ENCODE data around the gene DLGAP4. TPM values are rescaled to one million over a fixed set of nuclear protein-coding genes. Genes with fewer than 3 reads are reported as not detected.
A peak's percentile ranks its signal among the peaks of the same experiment; 100 is the strongest.

Gene DLGAP4
- polyA plus RNA-seq, 4 donors: 24.3 to 37.9 (median 28.3) TPM

GRCh38 chr20:36532388-36532787 lies 226.2 kb downstream of the DLGAP4 start:
- Histone ChIP-seq H3K36me3 (ENCODE audit: control insufficient read depth in 3 of 3, insufficient read depth in 2 of 3, low read depth in 1 of 3, low read length in 3 of 3) (peaks cover 0 to 25% (median 2%) of the 10 kb centered on the region in 3 donors), H3K4me3 (ENCODE audit: low read depth in 1 of 3, low read length in 3 of 3) (no peak overlapping the region), H3K9me3 (ENCODE audit: control insufficient read depth in 2 of 2, insufficient read depth in 1 of 2, low read depth in 1 of 2, low read length in 1 of 2) (no peaks in the 10 kb centered on the region), H3K27me3 (ENCODE audit: control insufficient read depth in 3 of 3, insufficient read depth in 3 of 3, low read length in 3 of 3) (no peaks in the 10 kb centered on the region), H3K27ac (ENCODE audit: low read depth in 1 of 3, low read length in 2 of 3) (no peak overlapping the region), H3K4me1 (ENCODE audit: control insufficient read depth in 3 of 3, insufficient read depth in 2 of 3, low read depth in 1 of 3, low read length in 2 of 3) (no peaks in the 10 kb centered on the region)
- DNase-seq (no peak), FAIRE-seq (no peak)
- WGBS, 3 donors: 33 to 81% (median 42%) methylated on average over 10 of the region's 10 CpGs

DNA sequence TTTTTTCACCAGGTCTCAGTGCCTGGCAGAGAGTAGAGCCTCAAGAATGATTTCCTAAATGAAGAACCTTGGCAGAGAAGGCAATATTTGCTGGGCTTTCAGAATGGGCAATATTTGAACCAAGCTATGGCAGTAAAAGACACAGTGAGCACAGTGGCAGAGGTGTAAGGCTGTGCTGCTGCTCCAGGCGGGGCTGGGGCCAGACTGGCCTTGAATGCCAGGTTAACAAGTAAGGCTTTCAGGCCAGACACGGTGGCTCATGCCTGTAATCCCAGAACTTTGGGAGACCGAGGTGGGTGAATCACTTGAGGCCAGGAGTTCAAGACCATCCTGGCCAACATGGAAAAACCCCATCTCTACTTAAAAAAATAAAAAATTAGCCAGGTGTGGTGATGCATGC lies 226.7 kb downstream of the DLGAP4 start:
- DNase-seq (no peak), FAIRE-seq (no peak)
- 56 to 88% (median 65%) methylated on average over 3 of the region's 3 CpGs for WGBS, 3 donors

DNA sequence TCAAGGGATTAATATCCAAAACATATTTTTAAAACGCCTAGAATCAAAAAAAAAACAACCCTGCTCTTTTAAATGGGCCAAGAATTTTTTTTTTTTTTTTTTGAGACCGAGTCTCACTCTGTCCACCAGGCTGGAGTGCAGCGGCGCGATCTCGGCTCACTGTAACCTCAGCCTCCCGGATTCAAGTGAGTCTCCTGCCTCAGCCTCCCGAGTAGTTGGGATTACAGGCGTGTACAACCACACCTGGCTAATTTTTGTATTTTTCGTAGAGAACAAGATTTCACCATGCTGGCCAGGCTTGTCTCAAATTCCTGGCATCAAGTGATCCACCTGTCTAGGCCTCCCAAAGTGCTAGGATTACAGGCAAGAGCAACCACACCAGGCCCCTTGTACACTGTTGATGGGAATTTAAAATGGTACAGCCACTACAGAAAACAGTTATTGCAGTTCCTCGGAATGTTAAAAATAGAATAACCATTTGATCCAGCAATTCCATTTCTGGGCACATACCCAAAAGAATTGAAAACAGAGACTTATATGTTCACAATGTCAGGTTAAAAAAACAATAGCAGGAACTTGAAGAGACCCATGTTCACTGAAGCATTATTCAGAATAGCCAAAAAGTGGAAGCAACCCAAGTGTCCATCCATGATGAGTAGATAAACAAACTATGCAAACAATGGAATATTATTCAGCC lies 232.0 kb downstream of the DLGAP4 start:
- Histone ChIP-seq H3K9me3 (ENCODE audit: control insufficient read depth in 2 of 2, insufficient read depth in 1 of 2, low read depth in 1 of 2, low read length in 1 of 2) (no peaks in the 10 kb centered on the region), H3K4me1 (ENCODE audit: control insufficient read depth in 3 of 3, insufficient read depth in 2 of 3, low read depth in 1 of 3, low read length in 2 of 3) (peaks cover 0 to 20% (median 3%) of the 10 kb centered on the region in 3 donors), H3K27me3 (ENCODE audit: control insufficient read depth in 3 of 3, insufficient read depth in 3 of 3, low read length in 3 of 3) (peaks cover 0 to 4% (median 0%) of the 10 kb centered on the region in 3 donors), H3K4me3 (ENCODE audit: low read depth in 1 of 3, low read length in 3 of 3) (no peak overlapping the region), H3K36me3 (ENCODE audit: control insufficient read depth in 3 of 3, insufficient read depth in 2 of 3, low read depth in 1 of 3, low read length in 3 of 3) (peaks cover 0 to 10% (median 0%) of the 10 kb centered on the region in 3 donors), H3K27ac (ENCODE audit: low read depth in 1 of 3, low read length in 2 of 3) (peak overlapping the region in 1 of 3 donors; percentile 16)
- 84 to 92% (median 89%) methylated on average over 11 of the region's 11 CpGs for WGBS, 3 donors
- DNase-seq (no peak), FAIRE-seq (no peak)

More for the DNA sequence above, 226.7 kb downstream of the DLGAP4 start:
- Histone ChIP-seq H3K4me1 (ENCODE audit: control insufficient read depth in 3 of 3, insufficient read depth in 2 of 3, low read depth in 1 of 3, low read length in 2 of 3) (no peaks in the 10 kb centered on the region), H3K36me3 (ENCODE audit: control insufficient read depth in 3 of 3, insufficient read depth in 2 of 3, low read depth in 1 of 3, low read length in 3 of 3) (peaks cover 0 to 21% (median 0%) of the 10 kb centered on the region in 3 donors), H3K27me3 (ENCODE audit: control insufficient read depth in 3 of 3, insufficient read depth in 3 of 3, low read length in 3 of 3) (no peaks in the 10 kb centered on the region), H3K27ac (ENCODE audit: low read depth in 1 of 3, low read length in 2 of 3) (no peak overlapping the region), H3K4me3 (ENCODE audit: low read depth in 1 of 3, low read length in 3 of 3) (no peak overlapping the region), H3K9me3 (ENCODE audit: control insufficient read depth in 2 of 2, insufficient read depth in 1 of 2, low read depth in 1 of 2, low read length in 1 of 2) (no peaks in the 10 kb centered on the region)

GRCh38 chr20:36540551-36541211 lies 234.5 kb downstream of the DLGAP4 start:
- H3K27me3 ChIP-seq (ENCODE audit: control insufficient read depth in 3 of 3, insufficient read depth in 3 of 3, low read length in 3 of 3): peaks cover 0 to 4% (median 0%) of the 10 kb centered on the region in 3 donors
- DNase-seq (no peak), FAIRE-seq (no peak)
- 51 to 81% (median 71%) methylated on average over 33 to 41 of the region's 41 CpGs for WGBS, 3 donors
- H3K27ac ChIP-seq (ENCODE audit: low read depth in 1 of 3, low read length in 2 of 3): peak overlapping the region in 2 of 3 donors; percentile 55 to 78
- H3K4me3 ChIP-seq (ENCODE audit: low read depth in 1 of 3, low read length in 3 of 3): peak overlapping the region; percentile 2 to 83 (median 43)
- H3K36me3 ChIP-seq (ENCODE audit: control insufficient read depth in 3 of 3, insufficient read depth in 2 of 3, low read depth in 1 of 3, low read length in 3 of 3): peaks cover 0 to 32% (median 0%) of the 10 kb centered on the region in 3 donors
- peaks cover 0 to 33% (median 3%) of the 10 kb centered on the region in 3 donors for H3K4me1 ChIP-seq (ENCODE audit: control insufficient read depth in 3 of 3, insufficient read depth in 2 of 3, low read depth in 1 of 3, low read length in 2 of 3)
- H3K9me3 ChIP-seq (ENCODE audit: control insufficient read depth in 2 of 2, insufficient read depth in 1 of 2, low read depth in 1 of 2, low read length in 1 of 2): no peaks in the 10 kb centered on the region

DNA sequence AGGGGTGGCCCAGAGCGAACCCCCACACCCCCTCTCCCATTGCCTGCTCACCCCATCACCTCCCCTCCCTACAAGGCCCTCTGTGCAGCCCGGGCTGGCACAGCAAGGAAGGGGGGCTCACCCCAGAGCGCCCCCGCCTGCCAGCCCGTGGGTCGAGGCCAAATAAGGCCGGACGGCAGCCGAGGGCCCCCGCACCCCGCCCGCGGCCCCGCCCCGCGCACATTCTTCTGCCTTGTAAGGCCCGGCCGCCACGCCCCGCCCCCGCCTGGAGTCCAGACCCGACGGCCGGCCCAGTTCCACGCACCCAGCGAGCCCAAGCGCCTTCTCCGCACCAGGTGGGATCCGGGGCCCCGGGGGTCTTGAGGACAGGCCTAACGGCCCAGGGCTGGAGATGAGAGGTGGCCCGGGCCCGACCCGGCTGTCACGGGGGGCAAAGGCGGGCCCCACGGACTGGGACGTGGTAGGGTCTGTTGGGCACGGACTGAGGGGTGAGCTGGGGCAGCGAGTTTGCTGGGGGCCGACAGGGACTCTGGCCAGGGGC lies 235.2 kb downstream of the DLGAP4 start, which contains the start of gene MYL9:
TSS of gene MYL9 (plus strand) at position 293 of the 541 bp plus-strand sequence. CDS start 3,366 bp downstream, outside the sequence.
- peak within 1 kb of the TSS; percentile 24 to 83 (median 43) for H3K4me3 ChIP-seq (ENCODE audit: low read depth in 1 of 3, low read length in 3 of 3)
- peak within 1 kb of the TSS in 2 of 3 donors; percentile 78 to 98 for H3K27ac ChIP-seq (ENCODE audit: low read depth in 1 of 3, low read length in 2 of 3)
- peaks cover 0 to 37% (median 0%) of the 10 kb centered on the region in 3 donors for H3K36me3 ChIP-seq (ENCODE audit: control insufficient read depth in 3 of 3, insufficient read depth in 2 of 3, low read depth in 1 of 3, low read length in 3 of 3)
- peaks cover 0 to 4% (median 0%) of the 10 kb centered on the region in 3 donors for H3K27me3 ChIP-seq (ENCODE audit: control insufficient read depth in 3 of 3, insufficient read depth in 3 of 3, low read length in 3 of 3)
- DNase-seq (peak; percentile 54 to 89), FAIRE-seq (no peak)
- H3K4me1 ChIP-seq (ENCODE audit: control insufficient read depth in 3 of 3, insufficient read depth in 2 of 3, low read depth in 1 of 3, low read length in 2 of 3): peaks cover 0 to 33% (median 3%) of the 10 kb centered on the region in 3 donors
- WGBS, 3 donors: 1 to 6% (median 6%) methylated on average over 35 to 41 of the region's 41 CpGs
- no peaks in the 10 kb centered on the region for H3K9me3 ChIP-seq (ENCODE audit: control insufficient read depth in 2 of 2, insufficient read depth in 1 of 2, low read depth in 1 of 2, low read length in 1 of 2)

DNA sequence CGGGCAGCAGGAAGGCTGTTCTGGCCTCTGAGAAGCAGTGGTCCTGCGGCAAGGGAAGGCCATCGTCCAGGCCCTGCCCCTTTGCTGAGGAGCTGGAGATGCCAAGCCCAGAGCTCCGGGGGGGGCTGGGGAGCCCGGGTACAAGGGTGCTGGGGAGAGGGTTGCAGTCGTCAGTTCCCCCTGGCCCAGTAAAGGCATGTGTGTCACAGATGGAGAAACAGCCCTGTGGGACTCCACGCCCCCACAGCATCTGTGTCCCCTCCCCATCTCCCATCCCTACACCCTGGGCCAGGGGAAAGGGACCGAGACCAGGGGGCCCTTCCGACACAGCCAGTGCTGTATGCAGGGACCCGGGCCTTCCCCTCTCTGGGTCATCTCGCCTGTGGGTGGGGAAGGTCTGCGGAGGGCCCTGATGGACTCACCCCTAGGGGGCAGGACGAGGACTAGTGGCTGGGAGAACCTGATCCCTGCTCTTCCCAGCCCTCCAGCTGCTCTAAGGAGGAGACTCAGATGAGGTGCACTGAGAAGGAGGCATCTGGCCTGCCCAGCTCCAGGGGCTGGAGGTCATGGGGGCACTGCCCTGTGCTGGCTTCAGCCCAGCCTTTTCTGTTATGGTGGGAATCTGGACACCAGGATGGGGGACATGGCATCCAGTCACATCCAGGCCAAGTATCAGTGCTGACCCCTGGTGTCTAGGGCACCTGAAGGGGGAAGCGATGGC lies 235.8 kb downstream of the DLGAP4 start:
- FAIRE-seq: no peak
- 43 to 69% (median 64%) methylated on average over 10 to 14 of the region's 14 CpGs for WGBS, 3 donors
- Histone ChIP-seq H3K27ac (ENCODE audit: low read depth in 1 of 3, low read length in 2 of 3) (peak overlapping the region in 2 of 3 donors; percentile 65 to 98), H3K4me3 (ENCODE audit: low read depth in 1 of 3, low read length in 3 of 3) (peak overlapping the region; percentile 24 to 83 (median 43)), H3K9me3 (ENCODE audit: control insufficient read depth in 2 of 2, insufficient read depth in 1 of 2, low read depth in 1 of 2, low read length in 1 of 2) (no peaks in the 10 kb centered on the region), H3K4me1 (ENCODE audit: control insufficient read depth in 3 of 3, insufficient read depth in 2 of 3, low read depth in 1 of 3, low read length in 2 of 3) (peaks cover 0 to 33% (median 3%) of the 10 kb centered on the region in 3 donors), H3K27me3 (ENCODE audit: control insufficient read depth in 3 of 3, insufficient read depth in 3 of 3, low read length in 3 of 3) (peaks cover 0 to 4% (median 0%) of the 10 kb centered on the region in 3 donors), H3K36me3 (ENCODE audit: control insufficient read depth in 3 of 3, insufficient read depth in 2 of 3, low read depth in 1 of 3, low read length in 3 of 3) (peaks cover 0 to 44% (median 0%) of the 10 kb centered on the region in 3 donors)
- peak in 1 of 2 donors; percentile 73 for DNase-seq

DNA sequence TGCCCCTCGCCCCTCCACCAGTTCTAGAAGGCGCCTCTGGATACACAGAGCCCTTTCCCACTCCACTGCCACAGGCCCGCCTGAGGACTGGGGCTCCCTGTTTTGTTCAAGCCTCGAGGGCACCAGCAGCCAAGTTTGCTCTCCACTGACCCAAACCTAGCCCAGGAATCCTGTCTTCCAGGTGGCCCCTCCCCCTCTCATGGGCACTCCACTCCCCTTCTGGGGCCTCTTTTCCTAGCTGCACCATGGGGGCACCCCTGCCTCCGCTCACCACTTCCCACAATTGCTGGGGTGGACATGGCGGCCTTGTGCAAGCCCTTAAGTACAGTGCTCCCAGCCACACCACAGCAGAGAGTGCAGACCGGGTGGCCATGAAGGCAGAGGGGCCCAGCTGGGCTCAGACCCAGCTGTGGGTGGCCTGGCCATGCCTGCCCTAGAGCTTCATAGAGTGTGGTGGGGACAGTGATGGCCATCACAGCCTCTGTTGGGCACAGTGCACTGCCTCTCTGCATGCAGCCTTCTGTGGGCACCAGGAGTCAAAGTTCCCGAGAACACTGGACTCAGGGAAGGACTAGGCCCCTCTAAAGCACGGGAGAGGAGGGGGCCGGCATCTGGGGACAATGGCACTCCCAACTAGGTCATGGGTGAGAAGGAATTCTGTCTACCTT lies 236.5 kb downstream of the DLGAP4 start:
- H3K4me1 ChIP-seq (ENCODE audit: control insufficient read depth in 3 of 3, insufficient read depth in 2 of 3, low read depth in 1 of 3, low read length in 2 of 3): peaks cover 0 to 33% (median 3%) of the 10 kb centered on the region in 3 donors
- H3K4me3 ChIP-seq (ENCODE audit: low read depth in 1 of 3, low read length in 3 of 3): peak overlapping the region in 2 of 3 donors; percentile 8 to 83
- no peaks in the 10 kb centered on the region for H3K9me3 ChIP-seq (ENCODE audit: control insufficient read depth in 2 of 2, insufficient read depth in 1 of 2, low read depth in 1 of 2, low read length in 1 of 2)
- H3K27me3 ChIP-seq (ENCODE audit: control insufficient read depth in 3 of 3, insufficient read depth in 3 of 3, low read length in 3 of 3): peaks cover 0 to 4% (median 0%) of the 10 kb centered on the region in 3 donors
- FAIRE-seq: no peak
- peak overlapping the region in 2 of 3 donors; percentile 50 to 98 for H3K27ac ChIP-seq (ENCODE audit: low read depth in 1 of 3, low read length in 2 of 3)
- DNase-seq: no peak
- 79 to 80% (median 80%) methylated on average over 10 of the region's 10 CpGs for WGBS, 3 donors
- peaks cover 0 to 49% (median 0%) of the 10 kb centered on the region in 3 donors for H3K36me3 ChIP-seq (ENCODE audit: control insufficient read depth in 3 of 3, insufficient read depth in 2 of 3, low read depth in 1 of 3, low read length in 3 of 3)
